Coronary artery (tissue), 2 donors: Measurements from ENCODE around the gene APCS.

Experiments
- DNase-seq: peaks from one replicate; pipeline ENCODE4 v3.0.0-alpha.2; 2017; ENCODE audit warnings: low spot score
- H3K27ac ChIP-seq, 2 donors: fragments of 200-600 bp; sonication (generic); one replicate each; pipeline ENCODE4 v1.5.1; 2016 to 2019
- H3K4me3 ChIP-seq: fragments of 200-600 bp; sonication (generic); 2 replicates; pipeline ENCODE4 v1.5.1; 2016; ENCODE audit warnings: mild to moderate bottlenecking, moderate library complexity
- CTCF ChIP-seq: fragments of 200-600 bp; sonication (generic); IDR thresholded peaks from one replicate; pipeline ENCODE4 v1.5.1; 2019; ENCODE audit warnings: antibody characterized with exemption

APCS gene

GRCh38 chr1:159562680-159563079 lies 24.9 kb upstream of the APCS start:
- TF ChIP-seq CTCF, result no peak
- H3K27ac ChIP-seq, result no peak overlapping the region
- DNase-seq, result no peak

GRCh38 chr1:159577446-159577845 lies 10.2 kb upstream of the APCS start:
- H3K27ac ChIP-seq, result no peak overlapping the region
- no peak for TF ChIP-seq CTCF
- no peak for DNase-seq
- no peak overlapping the region for H3K4me3 ChIP-seq

More at GRCh38 chr1:159562680-159563079, 24.9 kb upstream of the APCS start:
- H3K4me3 ChIP-seq, result no peak overlapping the region

GRCh38 chr1:159580340-159580739 lies 7.3 kb upstream of the APCS start:
- DNase-seq, result no peak
- no peak for TF ChIP-seq CTCF
- H3K27ac ChIP-seq, result no peak overlapping the region
- no peak overlapping the region for H3K4me3 ChIP-seq

- Histone ChIP-seq H3K4me3 (no peak overlapping the region), H3K27ac (no peak overlapping the region)
- no peak for DNase-seq
- TF ChIP-seq CTCF, result no peak
These were observed 6.2 kb upstream of the APCS start for GRCh38 chr1:159581422-159581821.

GRCh38 chr1:159584536-159584935 lies 3.1 kb upstream of the APCS start:
- no peak for DNase-seq
- Histone ChIP-seq H3K27ac (no peak overlapping the region), H3K4me3 (no peak overlapping the region)
- TF ChIP-seq CTCF, result no peak

GRCh38 chr1:159591981-159592380 lies 4.4 kb downstream of the APCS start:
- no peak for DNase-seq
- TF ChIP-seq CTCF, result no peak
- H3K27ac ChIP-seq, result no peak overlapping the region
- no peak overlapping the region for H3K4me3 ChIP-seq

GRCh38 chr1:159594625-159595405 lies 7.2 kb downstream of the APCS start:
- no peak for TF ChIP-seq CTCF
- Histone ChIP-seq H3K4me3 (no peak overlapping the region), H3K27ac (no peak overlapping the region)
- no peak for DNase-seq
